GM12801 (cell line): ENCODE results near the gene RCOR1.

Experiments used
- TF ChIP-seq, protein P1 (sequence below): IDR thresholded peaks from one replicate; pipeline ENCODE4 v1.5.1; 2011; ENCODE audit warnings: control low read depth; ENCODE audit not compliant: insufficient read length; ENCODE audit errors: extremely low read depth

The RCOR1 gene

DNA sequence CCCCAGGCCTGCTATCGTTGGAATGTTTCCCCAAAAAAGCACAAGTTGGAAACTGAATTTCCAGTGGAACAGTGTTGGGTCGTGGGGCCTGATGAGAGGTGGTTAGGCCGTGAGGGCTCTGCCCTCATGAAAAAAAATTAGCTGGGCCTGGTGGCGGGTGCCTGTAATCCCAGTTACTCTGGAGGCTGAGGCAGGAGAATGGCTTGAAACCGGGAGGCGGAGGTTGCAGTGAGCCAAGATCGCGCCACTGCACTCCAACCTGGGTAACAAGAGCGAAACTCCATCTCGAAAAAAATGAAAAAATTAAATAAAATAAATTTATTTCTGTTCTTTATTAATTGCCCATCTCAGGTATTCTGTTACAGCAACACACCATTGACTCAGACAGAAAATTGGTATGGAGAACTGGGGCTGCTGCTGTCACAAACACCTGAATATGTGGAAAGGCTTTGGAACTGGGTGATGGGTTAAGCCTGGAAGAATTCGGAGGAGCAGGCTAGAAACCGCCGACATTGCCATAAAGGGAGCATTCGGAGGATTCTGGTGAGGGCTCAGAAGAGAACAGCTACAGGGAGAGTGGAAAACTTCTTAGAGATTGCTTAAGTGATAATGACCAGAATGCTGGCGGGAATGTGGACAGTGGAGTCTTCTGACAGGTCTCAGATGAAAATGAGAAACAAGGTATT is 17.1 kb upstream of the RCOR1 start:
- TF ChIP-seq, protein P1, sequence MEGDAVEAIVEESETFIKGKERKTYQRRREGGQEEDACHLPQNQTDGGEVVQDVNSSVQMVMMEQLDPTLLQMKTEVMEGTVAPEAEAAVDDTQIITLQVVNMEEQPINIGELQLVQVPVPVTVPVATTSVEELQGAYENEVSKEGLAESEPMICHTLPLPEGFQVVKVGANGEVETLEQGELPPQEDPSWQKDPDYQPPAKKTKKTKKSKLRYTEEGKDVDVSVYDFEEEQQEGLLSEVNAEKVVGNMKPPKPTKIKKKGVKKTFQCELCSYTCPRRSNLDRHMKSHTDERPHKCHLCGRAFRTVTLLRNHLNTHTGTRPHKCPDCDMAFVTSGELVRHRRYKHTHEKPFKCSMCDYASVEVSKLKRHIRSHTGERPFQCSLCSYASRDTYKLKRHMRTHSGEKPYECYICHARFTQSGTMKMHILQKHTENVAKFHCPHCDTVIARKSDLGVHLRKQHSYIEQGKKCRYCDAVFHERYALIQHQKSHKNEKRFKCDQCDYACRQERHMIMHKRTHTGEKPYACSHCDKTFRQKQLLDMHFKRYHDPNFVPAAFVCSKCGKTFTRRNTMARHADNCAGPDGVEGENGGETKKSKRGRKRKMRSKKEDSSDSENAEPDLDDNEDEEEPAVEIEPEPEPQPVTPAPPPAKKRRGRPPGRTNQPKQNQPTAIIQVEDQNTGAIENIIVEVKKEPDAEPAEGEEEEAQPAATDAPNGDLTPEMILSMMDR: no peak

DNA sequence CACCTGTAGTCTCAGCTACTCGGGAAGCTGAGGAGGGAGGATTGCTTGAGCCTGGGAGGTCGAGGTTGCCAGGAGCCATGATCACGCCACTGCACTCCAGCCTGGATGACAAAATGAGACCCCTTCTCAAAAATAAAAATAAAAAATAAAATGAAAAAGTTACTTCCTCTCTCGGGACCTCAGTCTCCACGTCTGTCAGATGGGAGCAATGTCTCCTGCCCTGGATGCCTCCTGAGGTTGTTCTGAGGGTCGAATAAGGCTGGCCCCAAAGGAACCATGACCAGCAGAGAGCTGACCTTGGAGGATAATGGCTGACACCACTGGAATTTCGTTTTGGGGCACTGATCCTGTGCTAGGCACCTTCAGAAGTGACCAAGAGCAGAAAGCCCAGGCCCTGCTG is 13.6 kb upstream of the RCOR1 start:
- TF ChIP-seq, protein P1: no peak

DNA sequence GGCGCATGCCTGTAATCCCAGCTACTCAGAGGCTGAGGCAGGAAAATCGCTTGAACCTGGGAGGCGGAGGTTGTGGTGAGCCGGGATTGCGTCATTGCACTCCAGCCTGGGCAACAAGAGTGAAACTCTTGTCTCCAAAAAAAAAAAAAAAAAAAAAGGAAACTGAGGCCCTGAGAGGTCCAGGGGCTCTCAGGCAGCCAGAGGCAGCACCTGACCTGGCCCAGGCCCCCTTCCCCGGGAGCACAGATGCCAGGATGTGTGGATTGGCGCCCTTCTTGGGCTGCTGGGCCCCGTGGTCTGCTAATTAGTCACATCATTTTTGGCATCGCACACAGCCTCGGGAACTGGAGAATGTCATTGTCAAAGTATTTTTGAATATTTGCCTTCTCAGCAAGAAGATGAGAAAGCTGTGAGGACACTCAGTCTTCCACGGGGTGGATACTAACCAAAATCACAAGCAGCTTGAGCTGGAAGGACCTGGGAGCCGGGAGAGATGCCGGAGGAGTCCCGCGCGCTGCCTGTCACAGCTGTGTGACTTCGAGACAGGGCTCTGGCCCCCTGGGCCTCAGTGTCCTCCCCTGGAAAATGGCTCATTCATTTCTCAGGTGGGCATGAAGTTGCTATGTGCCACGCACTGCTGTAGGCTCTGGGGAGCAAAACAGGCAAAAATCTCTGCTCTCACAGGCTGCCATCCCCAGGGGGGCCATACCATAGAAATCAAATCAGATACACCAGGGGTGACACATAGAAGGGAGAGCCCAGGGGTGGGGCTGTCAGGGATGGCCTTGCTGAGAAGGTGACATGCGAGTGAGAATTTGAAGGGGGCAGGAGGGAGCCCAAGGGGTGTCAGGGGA is 12.5 kb upstream of the RCOR1 start:
- TF ChIP-seq, protein P1: no peak

DNA sequence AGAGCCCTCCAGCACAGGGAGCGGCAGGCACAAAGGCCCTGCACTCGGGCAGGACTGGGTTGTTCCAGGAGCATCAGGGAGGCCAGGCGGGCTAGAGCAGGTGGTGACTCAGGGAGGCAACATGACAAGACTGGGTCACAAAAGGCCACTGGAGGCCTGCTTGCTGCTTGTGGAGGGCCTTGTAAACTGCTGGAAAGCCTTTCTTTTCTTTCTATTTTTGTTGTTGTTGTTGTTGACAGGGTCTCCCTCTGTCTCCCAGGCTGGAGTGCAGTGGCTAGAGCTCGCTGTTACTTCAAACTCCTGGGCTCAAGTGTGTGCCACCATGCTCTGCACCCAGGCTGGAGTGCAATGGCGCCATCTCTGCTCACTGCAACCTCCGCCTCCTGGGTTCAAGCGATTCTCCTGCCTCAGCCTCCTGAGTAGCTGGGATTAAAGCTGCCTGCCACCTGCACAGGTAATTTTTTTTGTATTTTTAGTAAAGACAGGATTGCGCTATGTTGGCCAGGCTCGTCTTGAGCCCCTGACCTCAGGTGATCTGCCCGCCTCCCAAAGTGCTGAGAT is 11.8 kb upstream of the RCOR1 start:
- TF ChIP-seq, protein P1: no peak

DNA sequence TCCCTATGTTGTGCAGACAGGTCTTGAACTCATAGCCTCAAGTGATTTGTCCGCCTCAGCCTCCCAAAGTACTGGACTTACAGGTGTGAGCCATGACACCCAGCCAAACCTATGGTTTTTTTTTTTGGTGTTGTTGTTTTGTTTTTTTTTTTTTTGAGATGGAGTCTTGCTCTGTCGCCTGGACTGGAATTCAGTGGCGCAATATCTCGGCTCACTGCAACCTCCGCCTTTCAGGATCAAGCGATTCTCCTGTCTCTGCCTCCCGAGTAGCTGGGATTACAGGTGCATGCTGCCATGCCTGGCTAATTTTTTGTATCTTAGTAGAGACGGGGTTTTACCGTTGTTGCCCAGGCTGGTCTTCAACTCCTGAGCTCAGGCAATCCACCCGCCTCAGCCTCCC is 11.3 kb upstream of the RCOR1 start:
- TF ChIP-seq, protein P1: no peak

DNA sequence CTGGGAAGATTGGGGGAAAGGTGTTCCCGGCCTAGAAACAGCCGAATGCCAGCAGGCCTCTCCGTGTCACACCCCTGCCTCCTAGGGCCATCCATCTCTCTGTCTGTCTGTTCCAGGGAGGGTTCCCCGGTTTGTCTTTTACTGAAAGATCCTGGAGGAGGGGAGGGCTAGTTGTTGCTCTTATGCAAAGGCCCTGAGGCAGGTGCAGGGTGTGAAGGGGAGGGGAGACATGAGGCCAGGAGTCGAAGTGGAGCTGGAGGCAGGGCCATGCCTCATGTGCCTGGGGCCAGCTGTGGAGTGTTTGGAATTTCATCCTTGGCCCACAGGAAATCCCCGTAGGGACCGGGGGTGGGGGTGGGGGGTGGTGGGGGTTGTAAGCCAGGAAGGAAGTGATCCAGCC is 8.7 kb upstream of the RCOR1 start:
- TF ChIP-seq, protein P1: no peak

DNA sequence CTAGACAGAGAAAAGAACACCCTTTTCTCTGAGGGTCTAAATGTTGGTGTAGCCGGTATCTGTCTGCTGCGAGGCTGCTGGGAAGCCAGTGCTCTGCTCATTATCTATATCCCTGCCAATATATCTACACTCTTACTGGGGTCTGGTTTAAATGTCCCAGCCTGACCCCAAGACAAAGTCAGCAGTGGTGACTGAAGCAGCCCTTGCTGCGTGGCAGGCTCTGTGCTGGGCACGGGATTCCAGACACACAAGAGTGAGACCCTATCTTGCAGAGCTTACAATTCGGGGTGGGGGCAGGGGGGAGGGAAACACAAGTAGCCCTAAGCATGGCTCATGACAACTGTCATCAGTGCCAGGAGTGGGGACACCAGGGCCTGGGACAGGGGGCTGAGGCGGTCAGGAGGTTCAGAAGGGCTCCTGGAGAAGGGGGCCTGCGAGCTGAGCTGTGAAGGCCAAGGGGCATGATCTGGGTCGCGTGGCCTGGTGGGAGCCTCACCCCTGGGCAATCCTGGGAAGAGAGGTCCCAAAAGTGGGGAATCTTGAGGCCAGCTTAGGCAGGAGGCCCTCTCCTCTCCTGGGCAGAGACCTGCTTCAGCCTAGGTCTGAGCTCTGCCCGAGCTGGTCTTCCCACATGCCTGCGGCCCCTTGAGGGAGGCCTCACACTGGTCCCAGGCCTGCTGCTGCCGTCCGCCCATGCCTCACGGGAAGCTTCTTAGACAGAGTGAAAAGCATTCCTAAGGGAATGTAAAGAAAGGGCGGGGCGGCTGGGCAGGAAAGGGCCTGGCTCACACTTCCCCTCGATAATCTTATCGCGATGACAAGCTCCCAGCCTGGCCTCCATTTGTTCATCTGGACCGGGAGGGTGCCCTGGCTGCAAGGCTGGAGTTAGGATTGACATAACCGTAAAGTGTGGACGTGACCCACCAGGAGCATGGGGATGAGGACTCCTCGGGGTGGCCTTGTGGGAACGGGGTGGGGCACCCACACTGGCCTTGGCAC is 7.3 kb upstream of the RCOR1 start:
- TF ChIP-seq, protein P1: no peak
